Astrocyte of the cerebellum (primary cell): ENCODE results near the gene MYLK4.

Source experiments
- DNase-seq: peaks from one replicate; pipeline ENCODE4 v3.0.0-alpha.2; 2011; ENCODE audit warnings: low read depth
- H3K4me3 ChIP-seq: 2 replicates; pipeline ENCODE4 v1.5.1; 2011; ENCODE audit warnings: mild to moderate bottlenecking, low read depth, low read length, moderate library complexity
- in situ Hi-C: cut with HindIII; loops from 2 replicates; pipeline ENCODE4 v1.10.0; 2017; ENCODE audit warnings: low sequenced_read_pairs
- TF ChIP-seq, protein P1 (sequence below): IDR thresholded peaks from 2 replicates; pipeline ENCODE4 v1.5.1; 2012; ENCODE audit warnings: low read length, low read depth, moderate library complexity, mild to moderate bottlenecking; ENCODE audit errors: missing control alignments

MYLK4 gene

DNA sequence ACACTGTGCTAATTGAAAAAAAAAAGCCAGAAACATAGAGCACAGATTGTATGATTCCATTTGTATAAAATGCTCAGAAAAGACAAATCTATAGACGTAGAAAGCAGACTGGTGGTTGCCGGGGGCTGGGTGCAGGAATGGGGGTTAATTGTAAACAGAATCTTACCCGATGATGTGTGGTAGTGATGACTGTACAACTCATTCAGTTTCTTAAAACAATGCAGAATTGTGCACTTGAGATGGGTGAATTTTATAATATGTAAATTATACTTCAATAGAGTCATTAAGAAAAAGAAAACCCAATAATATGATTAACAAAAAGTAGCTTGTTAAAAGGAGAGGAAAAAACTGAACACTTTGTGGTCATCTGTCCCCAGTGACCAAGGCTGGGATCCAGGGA, 3.7 kb upstream of the MYLK4 start:
- TF ChIP-seq, protein P1, sequence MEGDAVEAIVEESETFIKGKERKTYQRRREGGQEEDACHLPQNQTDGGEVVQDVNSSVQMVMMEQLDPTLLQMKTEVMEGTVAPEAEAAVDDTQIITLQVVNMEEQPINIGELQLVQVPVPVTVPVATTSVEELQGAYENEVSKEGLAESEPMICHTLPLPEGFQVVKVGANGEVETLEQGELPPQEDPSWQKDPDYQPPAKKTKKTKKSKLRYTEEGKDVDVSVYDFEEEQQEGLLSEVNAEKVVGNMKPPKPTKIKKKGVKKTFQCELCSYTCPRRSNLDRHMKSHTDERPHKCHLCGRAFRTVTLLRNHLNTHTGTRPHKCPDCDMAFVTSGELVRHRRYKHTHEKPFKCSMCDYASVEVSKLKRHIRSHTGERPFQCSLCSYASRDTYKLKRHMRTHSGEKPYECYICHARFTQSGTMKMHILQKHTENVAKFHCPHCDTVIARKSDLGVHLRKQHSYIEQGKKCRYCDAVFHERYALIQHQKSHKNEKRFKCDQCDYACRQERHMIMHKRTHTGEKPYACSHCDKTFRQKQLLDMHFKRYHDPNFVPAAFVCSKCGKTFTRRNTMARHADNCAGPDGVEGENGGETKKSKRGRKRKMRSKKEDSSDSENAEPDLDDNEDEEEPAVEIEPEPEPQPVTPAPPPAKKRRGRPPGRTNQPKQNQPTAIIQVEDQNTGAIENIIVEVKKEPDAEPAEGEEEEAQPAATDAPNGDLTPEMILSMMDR, result no peak

DNA sequence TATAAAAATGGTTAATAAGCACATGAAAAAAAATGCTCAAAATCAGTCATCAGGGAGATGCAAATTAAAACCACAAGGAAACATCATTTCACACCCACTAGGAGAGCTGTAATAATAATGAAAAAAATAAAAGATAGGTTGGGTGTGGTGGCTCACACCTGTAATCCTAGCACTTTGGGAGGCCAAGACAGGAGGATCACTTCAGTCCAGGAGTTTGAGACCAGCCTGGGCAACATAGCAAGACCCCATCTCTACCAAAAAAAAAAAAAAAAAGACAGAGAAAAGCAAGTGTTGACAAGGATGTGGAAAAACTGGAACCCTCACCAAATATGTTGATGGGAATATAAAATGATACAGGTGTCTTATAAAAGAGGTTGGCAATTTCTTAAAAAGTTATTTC, 3.0 kb upstream of the MYLK4 start:
- no peak for DNase-seq
- in situ Hi-C loops, result no loop called here
- no peak overlapping the region for H3K4me3 ChIP-seq
- TF ChIP-seq, protein P1, result no peak

More for the DNA sequence above, 3.7 kb upstream of the MYLK4 start:
- in situ Hi-C loops, result no loop called here
- no peak overlapping the region for H3K4me3 ChIP-seq
- DNase-seq, result no peak

DNA sequence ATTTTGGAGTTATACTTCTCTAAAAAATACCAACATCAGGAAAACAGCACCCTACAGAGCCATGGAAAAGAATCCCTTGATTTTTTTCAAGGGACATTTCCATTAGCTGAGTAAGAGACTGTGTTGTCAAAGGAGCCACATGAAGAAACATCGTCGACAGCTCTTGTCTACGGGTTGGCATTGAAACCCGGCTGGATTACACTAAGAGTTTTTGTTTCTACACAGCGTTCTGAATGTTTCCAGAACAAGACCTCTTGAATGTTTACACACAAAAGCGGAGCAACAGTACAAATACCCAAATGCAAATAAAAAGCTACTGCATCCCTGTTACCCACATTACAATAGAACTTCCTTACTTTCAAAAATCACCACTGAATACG, 2.4 kb upstream of the MYLK4 start:
- in situ Hi-C loops, result no loop called here
- DNase-seq, result no peak
- no peak overlapping the region for H3K4me3 ChIP-seq
- TF ChIP-seq, protein P1, result no peak

DNA sequence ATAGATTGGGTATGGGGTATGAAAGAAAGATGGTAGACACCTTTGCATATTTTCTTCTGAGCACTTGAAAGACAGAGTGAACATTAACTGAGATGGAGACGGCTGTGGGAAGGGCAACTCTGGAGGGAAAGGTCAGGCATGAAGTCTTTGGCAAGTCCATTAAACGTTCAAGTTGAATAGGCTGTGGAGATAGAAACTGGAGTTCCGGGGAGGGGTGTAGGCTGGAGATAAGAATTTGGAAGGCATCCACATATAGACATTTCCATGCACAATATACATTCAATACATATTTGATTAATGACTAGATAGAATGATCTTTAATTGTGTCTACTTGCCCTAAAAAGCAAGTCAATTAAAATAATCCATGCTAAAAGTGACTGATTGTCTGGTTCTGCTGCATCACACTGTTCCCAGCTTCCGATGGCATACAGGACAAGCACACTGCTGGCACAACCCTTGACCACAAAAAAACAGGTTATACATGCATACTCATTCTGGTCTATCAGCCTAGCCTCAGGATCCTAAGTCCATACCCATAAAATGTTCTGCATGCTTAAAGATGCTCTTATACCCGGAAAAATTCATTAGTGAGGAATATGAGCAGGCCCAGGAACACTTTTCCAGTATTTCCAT, 1.9 kb upstream of the MYLK4 start:
- in situ Hi-C loops, result no loop called here
- no peak for DNase-seq
- TF ChIP-seq, protein P1, result no peak
- H3K4me3 ChIP-seq, result no peak overlapping the region

DNA sequence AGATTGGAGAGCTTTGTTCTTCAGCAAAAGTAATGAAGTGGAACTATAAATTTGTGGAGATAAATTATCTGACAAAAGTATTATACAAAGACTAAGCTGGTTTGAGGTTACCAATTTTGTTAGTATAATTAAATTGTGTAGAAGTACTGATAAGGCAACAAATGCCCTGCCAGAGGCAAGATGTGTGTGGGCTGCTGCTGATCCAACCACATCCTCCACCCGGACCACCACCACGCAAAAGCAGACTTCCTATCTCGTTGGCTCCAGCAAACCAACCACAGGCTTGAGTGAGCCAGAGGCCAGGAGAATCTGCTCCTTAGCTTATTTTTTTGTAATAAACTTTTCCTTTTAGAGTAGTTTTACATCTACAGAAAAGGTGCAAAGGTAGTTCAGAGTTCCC, 1.1 kb upstream of the MYLK4 start:
- no peak overlapping the region for H3K4me3 ChIP-seq
- in situ Hi-C loops, result no loop called here

DNA sequence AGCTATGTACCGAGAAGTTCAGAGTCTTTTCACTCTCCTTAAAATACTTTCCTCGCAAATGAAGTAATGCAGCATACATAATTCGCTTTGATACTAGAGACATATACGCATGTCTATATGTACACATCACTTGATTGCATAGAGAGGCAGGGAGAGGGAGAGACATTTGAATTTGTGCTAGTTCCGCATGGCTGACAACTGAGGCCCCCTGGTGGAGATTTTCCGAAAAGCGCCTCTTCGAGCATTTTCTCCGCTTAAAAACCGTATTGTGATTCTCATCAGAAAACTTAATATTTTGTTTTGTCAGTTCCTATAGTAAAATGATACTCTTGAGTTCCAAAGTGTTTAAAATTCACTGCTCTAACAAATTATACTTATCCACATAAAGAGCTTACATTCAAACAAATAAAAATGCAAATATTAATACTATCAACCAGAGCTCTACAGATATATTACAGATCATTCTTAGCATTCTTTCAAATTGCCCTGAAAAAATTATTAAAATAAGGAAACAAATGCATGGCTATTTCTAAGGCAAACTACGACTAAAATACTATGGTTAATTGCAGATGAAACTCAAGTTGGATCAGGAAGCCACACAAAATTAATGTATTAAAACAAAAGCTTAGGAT, 637 bp downstream of the MYLK4 start:
- TF ChIP-seq, protein P1, result peak; percentile 81
- DNase-seq, result no peak
- H3K4me3 ChIP-seq, result no peak overlapping the region
- in situ Hi-C loops, result no loop called here

More for the DNA sequence above, 1.1 kb upstream of the MYLK4 start:
- TF ChIP-seq, protein P1, result no peak
- no peak for DNase-seq
